Testis (tissue), 2 donors: ENCODE results near the gene FBXO21.

ENCODE experiments used
- POLR2A ChIP-seq: fragments of 450-650 bp; IDR thresholded peaks from one replicate; pipeline ENCODE4 v1.6.1; 2017; ENCODE audit warnings: antibody characterized with exemption, mild to moderate bottlenecking, moderate library complexity
- TF ChIP-seq, protein P1 (sequence below), 3 experiments: fragments of 450-650 bp in 2 of 3; fragments of 200-600 bp in 1 of 3; sonication (generic) in 1 of 3; IDR thresholded peaks; one replicate each; pipeline ENCODE4 v1.5.1; 2016 to 2019; ENCODE audit warnings: antibody characterized with exemption in 3 of 3, mild to moderate bottlenecking in 2 of 3, moderate library complexity in 1 of 3

GRCh38 chr12:117092511-117092780, 97.8 kb downstream of the FBXO21 start:
- TF ChIP-seq POLR2A: no peak
- TF ChIP-seq, protein P1, sequence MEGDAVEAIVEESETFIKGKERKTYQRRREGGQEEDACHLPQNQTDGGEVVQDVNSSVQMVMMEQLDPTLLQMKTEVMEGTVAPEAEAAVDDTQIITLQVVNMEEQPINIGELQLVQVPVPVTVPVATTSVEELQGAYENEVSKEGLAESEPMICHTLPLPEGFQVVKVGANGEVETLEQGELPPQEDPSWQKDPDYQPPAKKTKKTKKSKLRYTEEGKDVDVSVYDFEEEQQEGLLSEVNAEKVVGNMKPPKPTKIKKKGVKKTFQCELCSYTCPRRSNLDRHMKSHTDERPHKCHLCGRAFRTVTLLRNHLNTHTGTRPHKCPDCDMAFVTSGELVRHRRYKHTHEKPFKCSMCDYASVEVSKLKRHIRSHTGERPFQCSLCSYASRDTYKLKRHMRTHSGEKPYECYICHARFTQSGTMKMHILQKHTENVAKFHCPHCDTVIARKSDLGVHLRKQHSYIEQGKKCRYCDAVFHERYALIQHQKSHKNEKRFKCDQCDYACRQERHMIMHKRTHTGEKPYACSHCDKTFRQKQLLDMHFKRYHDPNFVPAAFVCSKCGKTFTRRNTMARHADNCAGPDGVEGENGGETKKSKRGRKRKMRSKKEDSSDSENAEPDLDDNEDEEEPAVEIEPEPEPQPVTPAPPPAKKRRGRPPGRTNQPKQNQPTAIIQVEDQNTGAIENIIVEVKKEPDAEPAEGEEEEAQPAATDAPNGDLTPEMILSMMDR (IDR thresholded peaks at IDR 0.05): no peak
